GM23248 (cell line): ENCODE results near the gene TH. TPM values are rescaled to one million over a fixed set of nuclear protein-coding genes. Genes with fewer than 3 reads are reported as not detected.

ENCODE experiments used
- DNase-seq: peaks from one replicate; pipeline ENCODE4 v3.0.0-alpha.2; 2015
- H2AFZ ChIP-seq: fragments of 200-600 bp; sonication (generic); 2 replicates; pipeline ENCODE4 v1.6.1; 2016; ENCODE audit warnings: antibody characterized with exemption
- H3F3A ChIP-seq: fragments of 200-600 bp; sonication (generic); 2 replicates; pipeline ENCODE4 v1.6.1; 2016; ENCODE audit warnings: mild to moderate bottlenecking, antibody characterized with exemption, mixed run types; ENCODE audit not compliant: insufficient read depth
- H3K27ac ChIP-seq: fragments of 200-600 bp; sonication (generic); 2 replicates; pipeline ENCODE4 v1.5.1; 2016; ENCODE audit warnings: mild to moderate bottlenecking
- H3K27me3 ChIP-seq: fragments of 200-600 bp; sonication (generic); replicated peaks from 2 replicates; pipeline ENCODE4 v1.6.1; 2016; ENCODE audit warnings: mild to moderate bottlenecking; ENCODE audit not compliant: insufficient read depth
- H3K36me3 ChIP-seq: fragments of 200-600 bp; sonication (generic); 2 replicates; pipeline ENCODE4 v1.6.1; 2016; ENCODE audit warnings: low read depth, mild to moderate bottlenecking
- H3K4me1 ChIP-seq: fragments of 200-600 bp; sonication (generic); 2 replicates; pipeline ENCODE4 v1.6.1; 2016; ENCODE audit warnings: mild to moderate bottlenecking; ENCODE audit not compliant: insufficient read depth
- H3K4me2 ChIP-seq: fragments of 200-600 bp; sonication (generic); one replicate; pipeline ENCODE4 v1.6.1; 2016; ENCODE audit warnings: mild to moderate bottlenecking; ENCODE audit not compliant: unreplicated experiment
- H3K4me3 ChIP-seq: fragments of 200-600 bp; sonication (generic); 2 replicates; pipeline ENCODE4 v1.5.1; 2016; ENCODE audit warnings: mild to moderate bottlenecking
- H3K79me2 ChIP-seq: fragments of 200-600 bp; sonication (generic); 2 replicates; pipeline ENCODE4 v1.6.1; 2016; ENCODE audit warnings: mild to moderate bottlenecking; ENCODE audit not compliant: insufficient read depth
- H3K9ac ChIP-seq: fragments of 200-600 bp; sonication (generic); 2 replicates; pipeline ENCODE4 v1.6.1; 2016; ENCODE audit warnings: mild to moderate bottlenecking
- H3K9me2 ChIP-seq: fragments of 200-600 bp; sonication (generic); 2 replicates; pipeline ENCODE4 v1.6.1; 2016; ENCODE audit warnings: mixed run types, mild to moderate bottlenecking, moderate library complexity; ENCODE audit not compliant: insufficient read depth
- H3K9me3 ChIP-seq: fragments of 200-600 bp; sonication (generic); one replicate; pipeline ENCODE4 v1.6.1; 2017; ENCODE audit warnings: low read depth
- H4K20me1 ChIP-seq: fragments of 200-600 bp; sonication (generic); 2 replicates; pipeline ENCODE4 v1.6.0; 2016; ENCODE audit not compliant: insufficient read depth
- EZH2 ChIP-seq: fragments of 200-600 bp; sonication (generic); IDR thresholded peaks from 2 replicates; pipeline ENCODE4 v1.6.1; 2018; ENCODE audit warnings: antibody characterized with exemption, mild to moderate bottlenecking; ENCODE audit not compliant: insufficient read depth, poor library complexity, severe bottlenecking
- EZH2phosphoT487 ChIP-seq: fragments of 200-600 bp; sonication (generic); IDR thresholded peaks from 2 replicates; pipeline ENCODE4 v1.6.1; 2018; ENCODE audit warnings: antibody characterized with exemption, moderate library complexity, mild to moderate bottlenecking, low read depth; ENCODE audit not compliant: insufficient read depth
- WGBS, 2 experiments: methylation state at CpG; one replicate each; pipeline ENCODE4 v1.1.6; 2015 to 2017; ENCODE audit warnings: low lambda C conversion rate in 2 of 2, low coverage in 1 of 2; ENCODE audit errors: missing lambda C conversion rate in 2 of 2; 5-methylcytosine and 5-hydroxymethylcytosine counted together
- in situ Hi-C: fragments of 300-500 bp; cut with MboI; formaldehyde crosslinking; loops from 2 replicates; pipeline ENCODE4 v1.15.0; 2020
- polyA plus RNA-seq: library from polyadenylated mRNA; unstranded; fragments of >200 nt; fragmentation: Nextera tagmentation; extraction: Ambion mirVana; gene quantifications from 2 replicates; pipeline ENCODE4 v1.2.1, GENCODE V29; 2016
- total RNA-seq: library from RNA; depleted of rRNA; stranded (reverse); fragments of >200 nt; shearing (Covaris generic); gene quantifications from 2 replicates; pipeline ENCODE4 v1.2.3, GENCODE V29; 2014

Gene TH
- total and polyA plus RNA-seq, 2 experiments from 2014 or later = not detected

DNA sequence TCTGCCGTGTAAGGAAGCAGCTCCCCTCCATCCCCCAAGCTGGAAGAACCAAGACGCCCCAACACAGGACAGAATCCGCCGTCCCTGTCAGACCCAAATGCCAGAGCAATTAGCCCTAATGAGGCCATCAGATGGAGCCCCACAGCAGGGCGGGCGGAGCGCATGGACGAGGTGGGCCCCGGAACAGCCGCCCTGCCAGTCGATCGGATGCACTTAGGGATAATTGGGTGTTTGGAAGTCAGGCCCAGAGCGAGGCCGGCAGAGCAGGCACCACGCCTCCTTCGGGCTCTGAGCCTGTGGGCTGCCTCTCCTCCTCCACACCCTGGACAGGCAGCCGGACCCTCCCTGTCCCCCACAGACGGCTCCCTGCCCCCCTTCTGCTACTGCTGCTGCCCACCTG lies 5.5 kb upstream of the TH start:
- H3K4me3 ChIP-seq = no peak overlapping the region
- in situ Hi-C loops = loop anchor here (25.0 kb wide), 2 partner anchors 110 to 710 kb away; partner anchors contain the start of gene CDKN1C
- H4K20me1 ChIP-seq = no peaks in the 10 kb centered on the region
- no peak overlapping the region for H3K4me2 ChIP-seq
- peak; percentile 18 for DNase-seq
- no peaks in the 10 kb centered on the region for H3F3A ChIP-seq
- no peaks in the 10 kb centered on the region for H3K36me3 ChIP-seq
- H3K27ac ChIP-seq = no peak overlapping the region
- peaks cover 7% of the 10 kb centered on the region; the same call in 1 of the 2 replicates for H3K27me3 ChIP-seq
- H2AFZ ChIP-seq = no peak overlapping the region
- H3K9me2 ChIP-seq = no peaks in the 10 kb centered on the region
- 20 to 21% methylated on average over 17 to 18 of the region's 18 CpGs for WGBS, 2 experiments
- peaks cover 11% of the 10 kb centered on the region; the same call in 1 of the 2 replicates for H3K4me1 ChIP-seq
- no peak overlapping the region for H3K9ac ChIP-seq
- H3K79me2 ChIP-seq = no peaks in the 10 kb centered on the region
- H3K9me3 ChIP-seq = no peaks in the 10 kb centered on the region
- TF ChIP-seq EZH2 (no peak), EZH2phosphoT487 (no peak)

DNA sequence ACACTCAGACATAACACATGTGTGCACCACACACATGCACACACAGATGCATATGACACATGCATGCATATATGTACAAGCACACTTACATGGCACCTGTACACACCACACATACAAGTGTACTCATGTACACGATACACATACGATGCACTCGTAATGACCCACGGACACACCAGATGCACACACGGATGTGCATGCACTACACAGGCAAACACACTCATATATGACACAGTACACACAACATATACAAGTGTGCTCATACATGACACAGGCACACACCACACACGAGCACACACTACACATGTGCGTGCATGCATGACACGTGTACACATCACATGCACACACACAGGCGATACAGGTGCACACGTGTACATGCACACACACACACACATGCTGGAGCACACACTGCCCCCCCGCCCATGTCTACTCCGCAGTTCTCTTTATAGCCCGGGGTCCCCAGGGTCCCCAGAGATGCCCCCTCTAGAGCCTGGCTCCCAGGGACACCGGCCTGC lies 4.8 kb upstream of the TH start:
- Histone ChIP-seq H3K9me2 (no peaks in the 10 kb centered on the region), H4K20me1 (no peaks in the 10 kb centered on the region), H2AFZ (no peak overlapping the region), H3K9ac (no peak overlapping the region), H3K4me1 (peaks cover 11% of the 10 kb centered on the region; the same call in 1 of the 2 replicates), H3K79me2 (no peaks in the 10 kb centered on the region), H3K36me3 (no peaks in the 10 kb centered on the region), H3K9me3 (no peaks in the 10 kb centered on the region), H3K4me2 (no peak overlapping the region), H3K4me3 (no peak overlapping the region), H3F3A (no peaks in the 10 kb centered on the region), H3K27me3 (peaks cover 4% of the 10 kb centered on the region; the same call in 1 of the 2 replicates), H3K27ac (no peak overlapping the region)
- no peak for DNase-seq
- TF ChIP-seq EZH2 = no peak
- in situ Hi-C loops = loop anchor here (25.0 kb wide), 2 partner anchors 111 to 711 kb away; partner anchors contain the start of gene CDKN1C
- WGBS, 2 experiments = 82 to 84% methylated on average over 14 of the region's 14 CpGs

DNA sequence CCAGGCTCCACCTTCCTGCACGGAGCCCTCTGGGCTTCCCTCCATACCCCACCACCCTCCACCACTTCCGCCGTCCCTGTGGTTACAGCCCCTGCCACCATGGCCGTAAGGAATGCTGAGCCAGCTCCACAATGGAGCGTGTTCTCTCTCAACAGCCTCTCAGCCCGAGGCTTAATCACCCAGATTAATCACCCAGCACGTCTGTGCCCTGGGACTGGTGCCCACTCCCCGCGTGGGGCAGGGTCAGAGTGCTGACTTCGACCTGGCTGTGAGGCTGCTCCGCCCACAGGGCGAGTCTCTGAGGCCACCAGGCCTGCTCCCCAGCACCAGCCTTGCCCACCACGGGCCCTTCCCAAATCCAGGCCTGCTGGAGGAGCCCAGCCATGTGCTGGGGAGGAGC lies 4.0 kb upstream of the TH start:
- no peaks in the 10 kb centered on the region for H3K9me2 ChIP-seq
- no peaks in the 10 kb centered on the region for H3K79me2 ChIP-seq
- H3K4me2 ChIP-seq = no peak overlapping the region
- H3K27ac ChIP-seq = no peak overlapping the region
- no peaks in the 10 kb centered on the region for H3K9me3 ChIP-seq
- H3K36me3 ChIP-seq = no peaks in the 10 kb centered on the region
- H2AFZ ChIP-seq = no peak overlapping the region
- DNase-seq = peak; percentile 84
- 34 to 38% methylated on average over 12 to 13 of the region's 13 CpGs for WGBS, 2 experiments
- H4K20me1 ChIP-seq = no peaks in the 10 kb centered on the region
- in situ Hi-C loops = loop anchor here (25.0 kb wide), 2 partner anchors 112 to 712 kb away; partner anchors contain the start of gene CDKN1C
- no peak overlapping the region for H3K4me3 ChIP-seq
- no peak overlapping the region for H3K9ac ChIP-seq
- peaks cover 11% of the 10 kb centered on the region; the same call in 1 of the 2 replicates for H3K4me1 ChIP-seq
- no peak for TF ChIP-seq EZH2phosphoT487
- no peak for TF ChIP-seq EZH2
- no peaks in the 10 kb centered on the region for H3F3A ChIP-seq
- peaks cover 3% of the 10 kb centered on the region; the same call in 1 of the 2 replicates for H3K27me3 ChIP-seq

DNA sequence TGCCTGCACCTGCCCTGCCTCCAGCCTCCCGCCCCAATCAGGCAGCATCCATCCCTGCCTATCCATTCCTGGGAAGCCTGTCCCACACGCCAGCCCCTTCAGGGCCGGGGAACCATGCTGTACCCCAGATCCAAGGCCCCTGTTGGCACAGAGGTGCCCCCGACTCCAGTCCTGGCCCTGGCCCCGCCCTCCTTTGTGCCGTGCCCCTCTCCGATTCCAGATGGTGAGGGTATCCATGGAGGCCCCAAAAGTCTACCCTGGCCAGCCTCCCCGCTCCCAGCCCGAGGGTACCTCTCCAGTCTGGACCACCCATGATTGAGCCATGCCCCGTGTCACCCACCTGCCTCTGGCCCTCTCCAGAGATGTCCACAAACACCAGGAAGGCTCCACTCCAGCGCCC lies 2.7 kb upstream of the TH start:
- Histone ChIP-seq H3K36me3 (no peaks in the 10 kb centered on the region), H2AFZ (no peak overlapping the region)
- in situ Hi-C loops = loop anchor here (25.0 kb wide), 2 partner anchors 312 to 462 kb away; partner anchors contain the start of gene LSP1

More for the DNA sequence above, 2.7 kb upstream of the TH start:
- H3K9ac ChIP-seq = no peak overlapping the region
- peaks cover 3% of the 10 kb centered on the region; the same call in 1 of the 2 replicates for H3K27me3 ChIP-seq
- no peaks in the 10 kb centered on the region for H3K79me2 ChIP-seq
- no peaks in the 10 kb centered on the region for H3F3A ChIP-seq
- no peak overlapping the region for H3K4me3 ChIP-seq
- H3K9me3 ChIP-seq = no peaks in the 10 kb centered on the region
- H3K4me1 ChIP-seq = peaks cover 11% of the 10 kb centered on the region; the same call in 1 of the 2 replicates
- H3K4me2 ChIP-seq = no peak overlapping the region
- no peaks in the 10 kb centered on the region for H4K20me1 ChIP-seq
- DNase-seq = no peak
- 61 to 73% methylated on average over 8 to 11 of the region's 11 CpGs for WGBS, 2 experiments
- TF ChIP-seq EZH2 (no peak), EZH2phosphoT487 (no peak)
- no peaks in the 10 kb centered on the region for H3K9me2 ChIP-seq
- H3K27ac ChIP-seq = no peak overlapping the region
